HCT116 (cell line): ENCODE data around the gene ANXA4. TPM values are rescaled to one million over a fixed set of nuclear protein-coding genes. Genes with fewer than 3 reads are reported as not detected.

Experiments
- ATAC-seq: fragments of 200-7000 bp; cut with Tn5 transposase; 2 replicates; pipeline ENCODE4 v1.9.1; 2020; ENCODE audit warnings: mild to moderate bottlenecking, moderate library complexity
- BruUV-seq: library from RNA; stranded (reverse); fragments of 400-500 nt; replicated peaks from 2 replicates; lab custom pipeline; 2021; lab: Mats Ljungman, UMichigan
- CTCF ChIA-PET: fragments of 300-600 bp; sonication (Branson Sonifier 250); formaldehyde crosslinking; loops from one replicate; lab custom pipeline; 2021; ENCODE audit warnings: antibody characterized with exemption; lab: Charles Lee
- POLR2A ChIA-PET: fragments of 300-600, 350-600 bp; sonication (Branson Sonifier 250); formaldehyde crosslinking; loops from one replicate; lab custom pipeline; 2021; ENCODE audit warnings: antibody characterized with exemption; lab: Charles Lee
- RAD21 ChIA-PET, 2 experiments: fragments of 300-600 bp; sonication (Branson Sonifier 250); formaldehyde crosslinking; loops; one replicate each; lab custom pipeline; 2023; ENCODE audit warnings: low total read pairs in 2 of 2; ENCODE audit not compliant: uncharacterized antibody in 2 of 2, unreplicated experiment in 2 of 2, low non-redundant PET in 1 of 2; lab: Charles Lee
- DNase-seq: peaks from one replicate; pipeline ENCODE4 v3.0.0-alpha.2; 2010; ENCODE audit warnings: low read depth, low spot score
- H2AFZ ChIP-seq: fragments of 200-600 bp; shearing (Covaris generic), sonication (generic); 2 replicates; pipeline ENCODE4 v1.6.1; 2017; ENCODE audit warnings: low read depth, mixed run types, mixed read lengths, antibody characterized with exemption, low read length; ENCODE audit not compliant: poor library complexity, severe bottlenecking
- H3K27ac ChIP-seq: 2 replicates; pipeline ENCODE4 v1.5.1; 2012; ENCODE audit warnings: low read depth, low read length
- H3K27me3 ChIP-seq: fragments of 200-600 bp; sonication (generic); 2 replicates; pipeline ENCODE4 v1.6.1; 2016; ENCODE audit warnings: mixed run types, low read length, mixed read lengths; ENCODE audit not compliant: insufficient read depth
- H3K36me3 ChIP-seq, 2 experiments: fragments of 200-500 bp in 1 of 2; fragments of 200-600 bp in 1 of 2; sonication (Bioruptor generic) in 1 of 2; sonication (generic) in 1 of 2; 2 replicates each; pipeline versions ENCODE4 v1.5.1 to v1.6.1; 2014 to 2016; ENCODE audit warnings: low read length in 2 of 2, inconsistent platforms in 1 of 2, mixed read lengths in 1 of 2, mixed run types in 1 of 2; ENCODE audit not compliant: insufficient read depth in 2 of 2, control insufficient read depth in 1 of 2
- H3K4me1 ChIP-seq, 2 experiments: fragments of 200-600 bp in 1 of 2; sonication (generic) in 1 of 2; 2 replicates each; pipeline versions ENCODE4 v1.5.1 to v1.6.1; 2012 to 2017; ENCODE audit warnings: low read length in 2 of 2, inconsistent platforms in 1 of 2, mild to moderate bottlenecking in 1 of 2, mixed read lengths in 1 of 2, mixed run types in 1 of 2, moderate library complexity in 1 of 2; ENCODE audit not compliant: insufficient read depth in 2 of 2, control insufficient read depth in 1 of 2
- H3K4me2 ChIP-seq: fragments of 200-600 bp; sonication (generic); 2 replicates; pipeline ENCODE4 v1.6.1; 2017; ENCODE audit warnings: mixed run types, low read length, mixed read lengths
- H3K4me3 ChIP-seq, 2 experiments: fragments of 200-600 bp in 1 of 2; sonication (generic) in 1 of 2; replicated peaks in 1 of 2; 2 replicates each; pipeline ENCODE4 v1.5.1; 2011 to 2016; ENCODE audit warnings: low read length in 2 of 2, control low read depth in 1 of 2, low read depth in 1 of 2, mild to moderate bottlenecking in 1 of 2, mixed read lengths in 1 of 2, mixed run types in 1 of 2
- H3K79me2 ChIP-seq: fragments of 200-600 bp; sonication (generic); 2 replicates; pipeline ENCODE4 v1.6.1; 2017; ENCODE audit warnings: mild to moderate bottlenecking, mixed run types, low read length, moderate library complexity, mixed read lengths; ENCODE audit not compliant: insufficient read depth
- H3K9ac ChIP-seq: fragments of 200-600 bp; sonication (generic); 2 replicates; pipeline ENCODE4 v1.6.1; 2016; ENCODE audit warnings: low read length, mixed read lengths
- H3K9me2 ChIP-seq: fragments of 200-600 bp; sonication (generic), shearing (Covaris generic); 2 replicates; pipeline ENCODE4 v1.6.1; 2017; ENCODE audit warnings: mixed run types, mild to moderate bottlenecking, moderate library complexity; ENCODE audit not compliant: insufficient read depth
- H3K9me3 ChIP-seq, 2 experiments: fragments of 200-500 bp in 1 of 2; fragments of 200-600 bp in 1 of 2; sonication (Bioruptor generic) in 1 of 2; sonication (generic) in 1 of 2; 2 replicates each; pipeline ENCODE4 v1.6.1; 2014 to 2017; ENCODE audit warnings: low read length in 2 of 2, mixed read lengths in 2 of 2, inconsistent platforms in 1 of 2, low read depth in 1 of 2, mild to moderate bottlenecking in 1 of 2, mixed run types in 1 of 2, moderate library complexity in 1 of 2; ENCODE audit not compliant: control insufficient read depth in 1 of 2, insufficient read depth in 1 of 2
- H4K20me1 ChIP-seq: fragments of 200-600 bp; sonication (generic), shearing (Covaris generic); 2 replicates; pipeline ENCODE4 v1.6.1; 2017; ENCODE audit warnings: mixed run types, mild to moderate bottlenecking, moderate library complexity; ENCODE audit not compliant: insufficient read depth
- ELF1 ChIP-seq: IDR thresholded peaks from 2 replicates; pipeline ENCODE4 v1.6.1; 2012; ENCODE audit warnings: low read depth, borderline replicate concordance
- EZH2 ChIP-seq: fragments of 200-600 bp; sonication (generic); IDR thresholded peaks from 2 replicates; pipeline ENCODE4 v1.6.1; 2017; ENCODE audit warnings: antibody characterized with exemption, mixed run types
- POLR2A ChIP-seq: IDR thresholded peaks from 2 replicates; pipeline ENCODE4 v1.7.0; 2011; ENCODE audit warnings: borderline replicate concordance; ENCODE audit not compliant: insufficient read depth, insufficient read length; ENCODE audit errors: extremely low read depth
- SP1 ChIP-seq: IDR thresholded peaks from 2 replicates; pipeline ENCODE4 v1.6.1; 2012; ENCODE audit warnings: low read depth
- SRF ChIP-seq: IDR thresholded peaks from 2 replicates; pipeline ENCODE4 v1.6.1; 2012; ENCODE audit warnings: low read depth
- ZBTB33 ChIP-seq: IDR thresholded peaks from 2 replicates; pipeline ENCODE4 v1.6.1; 2011; ENCODE audit warnings: mild to moderate bottlenecking, low read length, moderate library complexity; ENCODE audit not compliant: insufficient replicate concordance; ENCODE audit errors: extremely low read depth
- ZFX ChIP-seq: fragments of 450-650 bp; IDR thresholded peaks from 2 replicates; pipeline ENCODE4 v1.6.1; 2017
- intact Hi-C: fragments of 100-400 bp; cut with micrococcal nuclease; formaldehyde crosslinking; loops from 2 replicates; pipeline ENCODE4 v1.10.0; 2022
- total RNA-seq: library from RNA; stranded (reverse); gene quantifications from one replicate; pipeline ENCODE4 v1.2.1, GENCODE V29; 2021; ENCODE audit not compliant: unreplicated experiment
- TF ChIP-seq, protein P1 (sequence below), 3 experiments: fragments of 200-600 bp in 1 of 3; sonication (generic) in 1 of 3; IDR thresholded peaks in 2 of 3; conservative IDR thresholded peaks in 1 of 3; 2 replicates each; pipeline ENCODE4 v1.5.1; 2012 to 2017; ENCODE audit warnings: low read depth in 2 of 3, low read length in 2 of 3, antibody characterized with exemption in 1 of 3, borderline replicate concordance in 1 of 3, control low read depth in 1 of 3, mild to moderate bottlenecking in 1 of 3, mixed read lengths in 1 of 3, mixed run types in 1 of 3, moderate library complexity in 1 of 3; ENCODE audit not compliant: insufficient read depth in 1 of 3

The ANXA4 gene
- total RNA-seq, 1 experiment from 2014 or later, result 64.6 TPM

- RAD21 ChIA-PET, result no interaction called here
- no peak for ATAC-seq
- DNase-seq, result no peak
- TF ChIP-seq ELF1, result no peak
- TF ChIP-seq EZH2, result no peak
- TF ChIP-seq POLR2A, result no peak
- no peak for TF ChIP-seq ZBTB33
- TF ChIP-seq SP1, result no peak
- TF ChIP-seq ZFX, result no peak
- TF ChIP-seq SRF, result no peak
- TF ChIP-seq, protein P1, sequence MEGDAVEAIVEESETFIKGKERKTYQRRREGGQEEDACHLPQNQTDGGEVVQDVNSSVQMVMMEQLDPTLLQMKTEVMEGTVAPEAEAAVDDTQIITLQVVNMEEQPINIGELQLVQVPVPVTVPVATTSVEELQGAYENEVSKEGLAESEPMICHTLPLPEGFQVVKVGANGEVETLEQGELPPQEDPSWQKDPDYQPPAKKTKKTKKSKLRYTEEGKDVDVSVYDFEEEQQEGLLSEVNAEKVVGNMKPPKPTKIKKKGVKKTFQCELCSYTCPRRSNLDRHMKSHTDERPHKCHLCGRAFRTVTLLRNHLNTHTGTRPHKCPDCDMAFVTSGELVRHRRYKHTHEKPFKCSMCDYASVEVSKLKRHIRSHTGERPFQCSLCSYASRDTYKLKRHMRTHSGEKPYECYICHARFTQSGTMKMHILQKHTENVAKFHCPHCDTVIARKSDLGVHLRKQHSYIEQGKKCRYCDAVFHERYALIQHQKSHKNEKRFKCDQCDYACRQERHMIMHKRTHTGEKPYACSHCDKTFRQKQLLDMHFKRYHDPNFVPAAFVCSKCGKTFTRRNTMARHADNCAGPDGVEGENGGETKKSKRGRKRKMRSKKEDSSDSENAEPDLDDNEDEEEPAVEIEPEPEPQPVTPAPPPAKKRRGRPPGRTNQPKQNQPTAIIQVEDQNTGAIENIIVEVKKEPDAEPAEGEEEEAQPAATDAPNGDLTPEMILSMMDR (IDR thresholded peaks at IDR 0.05 in 2 of 3, conservative IDR thresholded peaks at IDR 0.05 in 1 of 3; ENCODE audit: borderline replicate concordance in 1 of 3, insufficient read depth in 1 of 3, low read depth in 2 of 3, low read length in 2 of 3), result no peak
- TF ChIP-seq, all 23 proteins: peak for 0
- no peaks in the 10 kb centered on the region for H3K36me3 ChIP-seq
- intact Hi-C loops, result no loop called here
- H3K9me2 ChIP-seq, result no peaks in the 10 kb centered on the region
- ChIA-PET CTCF (interaction anchor here (1.3 kb wide), 1 partner anchor 20 kb away, joined by 6 read pairs; no protein-coding TSS in a partner anchor), POLR2A (no interaction called here)
- H2AFZ ChIP-seq, result no peak overlapping the region
- H3K27me3 ChIP-seq, result no peaks in the 10 kb centered on the region
- peaks cover 63% of the 10 kb centered on the region for H3K79me2 ChIP-seq
- no TSS peak for BruUV-seq
- H3K4me2 ChIP-seq, result no peak overlapping the region
- no peak overlapping the region for H3K9ac ChIP-seq
- no peak overlapping the region for H3K4me3 ChIP-seq
- no peaks in the 10 kb centered on the region for H3K9me3 ChIP-seq
- H3K4me1 ChIP-seq, result peaks cover 17 to 25% of the 10 kb centered on the region in 2 experiments
- H3K27ac ChIP-seq, result no peak overlapping the region
- no peaks in the 10 kb centered on the region for H4K20me1 ChIP-seq
Observed at GRCh38 chr2:69745035-69745434, 3.1 kb downstream of the ANXA4 start.
